SK-N-SH (cell line): ENCODE measurements around the gene GPR137B.

Experiments
- CTCF ChIP-seq: fragments of 200-600 bp; sonication (generic); IDR thresholded peaks from 2 replicates; pipeline ENCODE4 v1.6.1; 2017; ENCODE audit warnings: antibody characterized with exemption, mild to moderate bottlenecking, moderate library complexity
- ELF1 ChIP-seq: IDR thresholded peaks from 2 replicates; pipeline ENCODE4 v1.4.0; 2012
- GABPA ChIP-seq: IDR thresholded peaks from 2 replicates; pipeline ENCODE4 v1.4.0; 2012; ENCODE audit warnings: low read depth, mild to moderate bottlenecking
- TAF1 ChIP-seq: IDR thresholded peaks from 2 replicates; pipeline ENCODE4 v1.6.1; 2012; ENCODE audit warnings: low read depth, mild to moderate bottlenecking, low read length, moderate library complexity, borderline replicate concordance
- TF ChIP-seq, protein P1 (sequence below): IDR thresholded peaks from 2 replicates; pipeline ENCODE4 v1.6.1; 2012; ENCODE audit warnings: mild to moderate bottlenecking, low read depth, low read length, moderate library complexity

DNA sequence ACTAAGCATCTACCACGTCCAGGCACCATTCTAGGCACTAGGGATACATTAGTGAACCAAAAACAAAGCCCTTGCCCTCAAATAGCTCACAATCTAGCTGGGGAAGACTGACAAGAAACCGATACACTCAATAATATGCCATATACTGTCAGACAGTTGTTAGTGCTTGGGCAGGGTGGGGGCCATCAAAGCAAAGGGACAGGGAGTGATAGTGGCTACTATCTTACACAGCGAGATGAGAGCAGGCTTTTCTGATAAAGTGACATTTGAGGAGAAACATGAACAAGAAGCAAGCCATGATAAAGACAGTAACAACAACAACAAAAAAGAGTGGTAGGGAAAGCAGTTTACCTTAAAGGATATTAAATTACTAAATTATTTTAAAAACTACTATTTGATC lies 98.3 kb downstream of the GPR137B start:
- no peak for TF ChIP-seq TAF1
- no peak for TF ChIP-seq ELF1
- no peak for TF ChIP-seq CTCF
- no peak for TF ChIP-seq GABPA
- TF ChIP-seq, protein P1, sequence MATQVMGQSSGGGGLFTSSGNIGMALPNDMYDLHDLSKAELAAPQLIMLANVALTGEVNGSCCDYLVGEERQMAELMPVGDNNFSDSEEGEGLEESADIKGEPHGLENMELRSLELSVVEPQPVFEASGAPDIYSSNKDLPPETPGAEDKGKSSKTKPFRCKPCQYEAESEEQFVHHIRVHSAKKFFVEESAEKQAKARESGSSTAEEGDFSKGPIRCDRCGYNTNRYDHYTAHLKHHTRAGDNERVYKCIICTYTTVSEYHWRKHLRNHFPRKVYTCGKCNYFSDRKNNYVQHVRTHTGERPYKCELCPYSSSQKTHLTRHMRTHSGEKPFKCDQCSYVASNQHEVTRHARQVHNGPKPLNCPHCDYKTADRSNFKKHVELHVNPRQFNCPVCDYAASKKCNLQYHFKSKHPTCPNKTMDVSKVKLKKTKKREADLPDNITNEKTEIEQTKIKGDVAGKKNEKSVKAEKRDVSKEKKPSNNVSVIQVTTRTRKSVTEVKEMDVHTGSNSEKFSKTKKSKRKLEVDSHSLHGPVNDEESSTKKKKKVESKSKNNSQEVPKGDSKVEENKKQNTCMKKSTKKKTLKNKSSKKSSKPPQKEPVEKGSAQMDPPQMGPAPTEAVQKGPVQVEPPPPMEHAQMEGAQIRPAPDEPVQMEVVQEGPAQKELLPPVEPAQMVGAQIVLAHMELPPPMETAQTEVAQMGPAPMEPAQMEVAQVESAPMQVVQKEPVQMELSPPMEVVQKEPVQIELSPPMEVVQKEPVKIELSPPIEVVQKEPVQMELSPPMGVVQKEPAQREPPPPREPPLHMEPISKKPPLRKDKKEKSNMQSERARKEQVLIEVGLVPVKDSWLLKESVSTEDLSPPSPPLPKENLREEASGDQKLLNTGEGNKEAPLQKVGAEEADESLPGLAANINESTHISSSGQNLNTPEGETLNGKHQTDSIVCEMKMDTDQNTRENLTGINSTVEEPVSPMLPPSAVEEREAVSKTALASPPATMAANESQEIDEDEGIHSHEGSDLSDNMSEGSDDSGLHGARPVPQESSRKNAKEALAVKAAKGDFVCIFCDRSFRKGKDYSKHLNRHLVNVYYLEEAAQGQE: no peak
